ENCODE data around the gene LGALS7. TPM values are rescaled to one million over a fixed set of nuclear protein-coding genes. Genes with fewer than 3 reads are reported as not detected.
"Not testable (repeated sequence)": the region's sequence is repeated elsewhere in the genome, so short reads cannot be mapped to it uniquely, and the experiment has no call there.

Gene LGALS7
- polyA plus RNA-seq, 1 experiment, result not detected

GRCh38 chr19:38809592-38810252, 36.4 kb upstream of the LGALS7 start:
- DNase-seq (ENCODE audit: low read depth), result no peak
- H3K27me3 ChIP-seq (ENCODE audit: control insufficient read depth, insufficient read depth, low read length), result no peaks in the 10 kb centered on the region
- ChIA-PET POLR2A (no interaction called here), CTCF (no interaction called here)
- H3K4me3 ChIP-seq (ENCODE audit: low read depth, low read length), result no peak overlapping the region
- TF ChIP-seq CTCF (IDR thresholded peaks at IDR 0.05; ENCODE audit: insufficient read depth, low read depth, low read length), result no peak
- H3K36me3 ChIP-seq (ENCODE audit: control insufficient read depth, insufficient read depth, low read length), result no peaks in the 10 kb centered on the region

- TF ChIP-seq CTCF (IDR thresholded peaks at IDR 0.05; ENCODE audit: insufficient read depth, low read depth, low read length), result no peak
- Histone ChIP-seq H3K27me3 (ENCODE audit: control insufficient read depth, insufficient read depth, low read length) (no peaks in the 10 kb centered on the region), H3K36me3 (ENCODE audit: control insufficient read depth, insufficient read depth, low read length) (no peaks in the 10 kb centered on the region), H3K4me3 (ENCODE audit: low read depth, low read length) (no peak overlapping the region)
- POLR2A ChIA-PET, result no interaction called here
- CTCF ChIA-PET, result interaction anchor here (0.6 kb wide), 1 partner anchor 237 kb away, joined by 5 read pairs; no protein-coding TSS in a partner anchor
- DNase-seq (ENCODE audit: low read depth), result no peak
Observed at GRCh38 chr19:38808741-38809140, 35.4 kb upstream of the LGALS7 start.

DNA sequence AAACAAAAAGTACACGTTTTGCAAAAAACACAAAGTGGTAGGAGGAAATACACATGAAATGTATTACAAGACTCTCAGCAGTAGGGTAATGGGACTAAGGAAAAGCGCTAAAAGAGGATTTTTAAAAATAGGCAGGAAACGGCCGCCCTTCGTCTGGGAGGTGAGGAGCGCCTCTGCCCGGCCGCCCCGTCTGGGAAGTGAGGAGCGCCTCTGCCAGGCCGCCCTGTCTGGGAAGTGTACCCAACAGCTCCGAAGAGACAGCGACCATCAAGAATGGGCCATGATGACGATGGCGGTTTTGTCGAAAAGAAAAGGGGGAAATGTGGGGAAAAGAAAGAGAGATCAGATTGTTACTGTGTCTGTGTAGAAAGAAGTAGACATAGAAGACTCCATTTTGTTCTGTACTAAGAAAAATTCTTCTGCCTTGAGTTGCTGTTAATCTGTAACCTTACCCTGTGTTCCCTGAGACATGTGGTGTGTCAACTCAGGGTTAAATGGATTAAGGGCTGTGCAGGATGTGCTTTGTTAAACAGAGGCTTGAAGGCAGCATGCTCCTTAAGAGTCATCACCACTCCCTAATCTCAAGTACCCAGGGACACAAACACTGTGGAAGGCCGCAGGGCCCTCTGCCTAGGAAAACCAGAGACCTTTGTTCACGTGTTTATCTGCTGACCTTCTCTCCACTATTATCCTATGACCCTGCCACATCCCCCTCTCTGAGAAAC, 34.2 kb upstream of the LGALS7 start:
- DNase-seq (ENCODE audit: low read depth); POLR2A ChIA-PET; H3K36me3 ChIP-seq (ENCODE audit: control insufficient read depth, insufficient read depth, low read length); H3K27me3 ChIP-seq (ENCODE audit: control insufficient read depth, insufficient read depth, low read length); H3K4me3 ChIP-seq (ENCODE audit: low read depth, low read length): not testable (repeated sequence)
- CTCF ChIA-PET, result interaction anchor here (0.6 kb wide), 1 partner anchor 174 kb away, joined by 3 read pairs; no protein-coding TSS in a partner anchor

GRCh38 chr19:38806371-38806770, 33.1 kb upstream of the LGALS7 start:
- Histone ChIP-seq H3K27me3 (ENCODE audit: control insufficient read depth, insufficient read depth, low read length) (no peaks in the 10 kb centered on the region), H3K36me3 (ENCODE audit: control insufficient read depth, insufficient read depth, low read length) (no peaks in the 10 kb centered on the region), H3K4me3 (ENCODE audit: low read depth, low read length) (no peak overlapping the region)
- TF ChIP-seq CTCF (IDR thresholded peaks at IDR 0.05; ENCODE audit: insufficient read depth, low read depth, low read length), result no peak
- ChIA-PET POLR2A (no interaction called here), CTCF (no interaction called here)
- no peak for DNase-seq (ENCODE audit: low read depth)

- Histone ChIP-seq H3K27me3 (ENCODE audit: control insufficient read depth, insufficient read depth, low read length) (no peaks in the 10 kb centered on the region), H3K36me3 (ENCODE audit: control insufficient read depth, insufficient read depth, low read length) (no peaks in the 10 kb centered on the region), H3K4me3 (ENCODE audit: low read depth, low read length) (no peak overlapping the region)
- CTCF ChIA-PET, result no interaction called here
- TF ChIP-seq CTCF (IDR thresholded peaks at IDR 0.05; ENCODE audit: insufficient read depth, low read depth, low read length), result no peak
- POLR2A ChIA-PET, result no interaction called here
- DNase-seq (ENCODE audit: low read depth), result no peak
Observed at GRCh38 chr19:38805180-38805579, 31.9 kb upstream of the LGALS7 start.
